ENCODE results near the gene CDH12.
"Not testable (repeated sequence)": the region's sequence is repeated elsewhere in the genome, so short reads cannot be mapped to it uniquely, and the experiment has no call there.

The CDH12 gene

DNA sequence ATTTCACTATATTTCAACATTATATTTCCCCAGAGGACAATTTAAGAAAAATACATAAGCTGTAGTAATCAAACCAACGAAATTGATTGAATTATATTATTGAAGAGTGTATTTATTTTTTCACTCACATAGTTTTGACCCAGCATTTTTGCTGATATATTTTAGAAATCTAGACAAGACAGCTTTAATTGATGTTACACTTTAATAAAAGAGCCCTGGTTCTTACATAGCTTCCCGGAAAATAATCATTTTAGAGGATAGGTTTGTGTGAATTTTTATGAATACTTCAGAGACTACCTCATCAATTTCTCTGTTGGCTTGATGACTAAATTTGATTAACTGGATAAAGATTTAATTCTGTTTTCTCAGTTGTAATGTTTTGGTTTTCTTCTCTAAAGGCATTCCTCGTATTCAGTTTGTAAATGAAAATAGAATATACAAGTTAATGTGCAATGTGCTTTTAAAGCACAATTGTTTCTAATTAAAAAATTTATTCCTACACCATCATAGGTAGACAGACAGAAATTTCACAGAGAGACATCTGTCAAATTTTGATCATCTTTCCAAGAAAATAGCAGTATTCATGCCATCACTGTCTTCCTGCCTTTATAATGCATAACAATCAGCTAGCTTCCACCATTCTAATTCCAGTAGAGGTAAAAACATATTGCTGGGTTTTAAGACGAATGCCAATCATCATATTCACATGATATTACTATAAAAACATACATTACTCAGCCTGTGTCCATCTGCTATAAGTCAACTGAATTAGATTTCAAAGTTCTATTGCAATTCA lies 441.4 kb downstream of the CDH12 start:
- no peak for DNase-seq

DNA sequence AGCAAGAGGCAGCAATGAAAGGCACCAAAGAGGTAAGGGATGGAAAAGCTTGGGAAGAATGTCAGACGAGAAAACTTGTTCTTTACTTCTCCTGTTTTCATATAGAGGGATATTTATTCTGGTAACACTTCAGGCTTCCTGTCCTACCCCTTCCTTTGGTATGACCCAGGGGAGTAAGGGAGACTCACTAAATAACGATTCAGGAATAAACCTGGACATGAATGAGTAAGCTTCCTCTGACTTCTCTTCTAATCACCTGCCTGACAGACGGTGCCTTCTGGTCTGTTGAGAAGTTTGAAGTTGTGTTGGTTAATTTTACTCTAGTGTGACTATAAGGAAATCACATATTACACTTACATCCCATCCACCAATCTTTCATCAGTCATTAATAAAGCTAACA lies 461.2 kb downstream of the CDH12 start:
- DNase-seq = no peak

DNA sequence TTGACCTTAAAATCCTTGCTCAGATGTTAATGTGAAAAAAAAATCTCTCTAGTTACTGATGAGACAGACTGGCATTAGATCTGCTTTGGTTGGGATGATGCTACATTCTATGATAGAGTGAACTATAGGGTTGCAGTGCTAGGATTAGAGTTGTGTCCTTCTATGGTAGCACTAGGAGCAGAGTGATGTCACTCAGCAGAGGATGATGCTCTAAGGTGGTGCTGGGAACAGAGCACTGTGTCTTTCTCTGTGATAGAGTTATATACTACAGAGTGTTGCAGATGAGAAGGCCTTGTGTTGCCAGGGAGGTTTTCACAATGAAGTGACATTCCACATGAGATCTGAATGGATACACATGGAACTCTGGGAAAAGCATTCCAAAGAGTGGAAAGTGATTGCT lies 462.3 kb downstream of the CDH12 start:
- DNase-seq = no peak

DNA sequence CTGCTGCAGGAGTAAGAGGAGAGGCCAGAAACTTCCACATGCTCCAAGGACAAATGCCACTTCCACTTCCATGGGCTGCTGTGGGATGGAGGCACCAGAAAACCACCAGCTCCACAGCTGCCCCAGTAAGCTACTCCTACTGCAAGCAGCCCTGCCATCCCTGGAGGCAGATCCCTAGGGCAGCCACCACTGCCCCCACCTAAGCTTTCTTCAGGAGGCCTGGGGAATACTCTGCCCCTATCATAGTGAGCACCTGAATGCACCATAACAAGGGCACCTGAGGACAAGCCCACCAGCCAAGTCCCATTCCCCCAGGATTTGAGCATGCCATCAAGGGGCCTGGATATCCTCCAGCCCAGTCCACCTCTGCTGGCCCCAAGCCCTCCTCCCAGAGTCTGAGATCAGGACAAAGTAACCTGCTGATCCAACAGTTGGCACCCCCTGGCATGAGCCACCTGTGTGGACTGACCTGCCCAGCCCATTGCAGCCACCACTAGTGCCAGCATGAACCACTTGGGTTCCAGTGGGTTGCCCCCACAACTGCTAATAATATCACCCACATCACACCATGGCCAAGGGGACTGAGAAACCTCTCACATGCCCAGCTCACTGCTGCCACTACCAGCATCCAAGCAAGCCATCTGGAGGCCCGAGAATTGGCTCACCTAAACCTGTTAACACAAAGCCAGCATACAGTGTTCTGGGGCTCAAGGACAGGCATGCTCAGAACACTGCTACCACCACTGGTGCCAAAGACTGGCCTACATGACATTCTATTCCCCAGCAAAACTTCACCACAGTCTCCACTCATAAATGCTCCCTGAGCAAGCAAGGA lies 480.1 kb downstream of the CDH12 start:
- no peak for DNase-seq

DNA sequence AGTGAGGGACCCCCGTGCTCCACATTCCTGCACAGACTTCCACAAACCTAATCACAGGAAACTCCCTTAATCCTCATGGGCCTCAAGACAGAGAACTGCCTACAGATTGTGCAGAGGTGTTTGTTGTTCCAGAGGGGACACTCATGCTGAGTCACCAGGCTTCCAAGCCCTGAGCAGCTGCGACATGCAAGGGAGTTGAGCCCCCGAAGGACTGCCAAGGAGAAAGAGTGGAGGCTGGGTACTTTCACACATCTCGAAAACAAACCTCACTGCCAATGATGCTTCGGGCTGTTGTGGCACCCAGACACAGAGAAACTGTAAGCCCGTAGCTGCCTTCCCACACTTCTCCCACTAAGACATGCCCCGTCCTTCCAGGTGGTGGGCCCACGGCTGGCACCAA lies 480.8 kb downstream of the CDH12 start:
- no peak for DNase-seq

DNA sequence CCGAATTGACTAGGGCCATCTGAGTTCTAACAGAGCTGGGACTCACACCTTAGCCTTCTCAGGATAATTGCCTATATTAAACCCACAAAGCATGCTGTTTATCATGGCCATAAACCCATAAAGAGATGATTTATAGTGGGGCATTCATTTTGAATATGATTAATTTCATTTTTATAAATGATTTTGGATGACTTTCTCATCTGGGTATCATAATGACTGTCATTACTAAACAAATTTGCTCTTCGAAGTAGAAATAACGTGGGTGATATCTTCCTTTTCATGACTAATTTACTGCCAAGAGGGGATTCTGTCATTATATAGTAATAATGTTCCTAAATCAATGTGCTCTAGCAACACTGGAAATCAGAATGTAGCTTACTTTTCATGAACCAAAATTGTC lies 498.2 kb downstream of the CDH12 start:
- no peak for DNase-seq

DNA sequence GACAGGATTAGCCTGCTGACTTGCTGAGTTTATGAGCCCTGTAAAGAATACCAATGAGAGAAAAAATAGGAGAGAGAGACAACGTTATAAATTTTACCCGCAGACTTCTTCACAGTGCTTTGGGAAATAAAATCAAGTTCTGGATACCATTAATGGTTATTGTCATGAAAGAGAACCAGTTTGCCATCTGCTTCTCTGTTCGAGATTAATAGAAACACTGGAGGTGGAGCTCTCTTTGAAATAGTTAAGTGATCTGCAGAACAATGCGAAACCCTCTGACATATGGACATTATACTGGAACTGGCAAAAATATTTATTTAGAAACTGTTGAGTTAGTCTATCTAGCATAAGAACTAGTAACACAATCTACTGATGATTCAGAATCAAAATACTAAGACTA lies 500.7 kb downstream of the CDH12 start:
- no peak for DNase-seq

DNA sequence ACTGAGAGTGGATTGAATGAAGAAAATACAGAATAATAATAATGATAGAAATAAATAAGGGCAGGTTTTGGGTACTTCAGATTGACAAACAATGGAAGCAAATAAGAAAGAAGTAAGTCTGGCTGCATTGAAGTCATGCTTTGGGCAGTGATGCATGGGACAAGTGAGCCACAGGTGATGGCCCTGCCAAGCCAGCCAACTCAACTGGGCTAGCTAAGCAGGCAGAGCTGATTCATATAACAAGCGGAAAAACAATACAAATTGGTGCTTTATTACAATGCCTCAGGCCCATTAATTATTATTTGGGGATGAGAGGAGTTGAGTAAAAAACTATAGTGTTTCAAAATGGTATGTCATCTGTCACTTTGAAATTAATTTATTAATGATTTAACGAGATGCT lies 502.0 kb downstream of the CDH12 start:
- DNase-seq = no peak

DNA sequence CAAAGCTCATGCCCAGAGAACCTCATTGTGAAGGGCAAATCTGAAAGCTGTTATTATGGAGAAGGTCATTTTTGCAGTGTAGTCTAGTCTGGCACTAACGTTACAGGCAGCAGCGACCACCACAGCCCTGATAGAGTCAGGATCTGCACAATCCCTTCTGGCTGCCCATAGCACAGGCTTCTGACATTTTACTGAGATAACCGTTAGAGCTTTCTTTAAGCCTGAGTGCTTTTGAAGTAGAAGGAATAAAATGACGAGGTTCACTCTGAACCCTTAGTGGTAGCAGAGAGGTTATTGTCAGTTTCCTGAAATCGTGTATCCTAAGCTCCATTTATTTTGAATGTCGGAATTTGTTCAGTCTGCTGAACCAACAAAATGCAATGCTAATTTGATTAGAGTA lies 505.1 kb downstream of the CDH12 start:
- DNase-seq = no peak

DNA sequence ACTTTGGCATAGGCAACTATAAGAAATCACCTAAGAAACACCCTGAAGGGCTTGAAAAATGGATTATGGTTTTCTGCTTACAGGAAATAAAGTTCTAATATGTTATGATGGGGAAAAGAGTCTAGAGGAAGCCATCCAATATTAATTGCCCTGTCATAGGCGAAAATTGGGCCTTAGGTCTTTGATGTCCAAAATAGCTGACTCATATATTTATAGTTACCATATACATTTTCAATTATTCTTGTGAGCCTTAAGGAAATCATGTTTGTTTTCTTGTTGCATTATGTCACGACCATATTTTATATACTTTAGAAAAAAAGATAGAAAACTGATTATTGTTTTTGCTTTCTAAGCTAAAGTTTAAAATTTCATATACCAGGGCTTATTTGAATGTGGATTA lies 509.1 kb downstream of the CDH12 start:
- no peak for DNase-seq

DNA sequence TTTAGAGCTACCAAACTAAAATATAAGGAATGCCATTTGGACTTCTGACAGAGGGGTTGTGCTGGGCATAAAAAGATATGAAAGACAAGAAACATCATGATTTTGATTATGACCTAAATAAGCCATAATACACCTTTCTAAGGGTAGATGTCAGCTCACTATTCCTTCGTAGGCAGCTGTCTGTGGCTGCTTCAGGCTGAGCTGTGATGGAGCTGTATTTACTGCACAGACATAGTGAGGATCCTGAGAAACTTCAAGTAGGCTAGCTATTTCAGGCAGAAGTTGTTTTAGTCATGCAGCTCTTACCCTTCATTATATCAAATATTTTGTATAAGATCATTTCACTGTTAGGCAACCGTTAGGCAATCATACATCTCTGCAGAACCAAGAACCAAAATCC lies 511.7 kb downstream of the CDH12 start:
- DNase-seq = no peak

DNA sequence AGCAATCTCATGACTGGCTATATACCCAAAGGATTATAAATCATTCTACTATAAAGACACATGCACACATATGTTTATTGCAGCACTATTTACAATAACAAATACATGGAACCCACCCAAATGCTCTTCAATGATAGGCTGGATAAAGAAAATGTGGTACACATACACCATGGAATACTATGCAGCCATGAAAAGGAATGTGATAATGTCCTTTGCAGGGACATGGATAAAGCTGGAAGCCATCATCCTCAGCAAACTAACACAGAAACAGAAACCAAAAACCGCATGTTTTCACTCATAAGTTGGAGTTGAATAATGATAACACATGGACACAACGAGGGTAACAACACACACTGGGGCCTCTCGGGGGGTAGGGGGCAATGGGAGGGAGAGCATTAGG lies 520.2 kb downstream of the CDH12 start:
- DNase-seq = not testable (repeated sequence)

DNA sequence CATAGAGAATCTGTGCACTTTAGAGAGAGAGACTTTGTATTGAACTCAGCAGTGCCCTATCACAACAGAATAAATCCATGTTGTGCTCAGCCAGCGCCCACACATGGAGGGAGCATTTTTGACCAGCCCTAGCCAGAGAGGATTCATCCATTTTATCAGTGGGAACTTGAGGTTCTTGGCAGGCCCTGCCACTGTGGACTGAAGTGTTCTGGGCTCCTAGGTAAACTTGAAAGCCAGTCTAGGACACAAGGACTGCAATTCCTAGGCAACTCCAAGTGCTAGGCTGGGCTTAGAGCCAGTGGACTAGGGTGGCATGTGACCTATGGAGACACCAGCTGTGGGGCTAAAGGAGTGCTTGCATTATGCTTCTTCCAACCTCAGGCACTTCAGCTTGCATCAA lies 523.5 kb downstream of the CDH12 start:
- DNase-seq = no peak

DNA sequence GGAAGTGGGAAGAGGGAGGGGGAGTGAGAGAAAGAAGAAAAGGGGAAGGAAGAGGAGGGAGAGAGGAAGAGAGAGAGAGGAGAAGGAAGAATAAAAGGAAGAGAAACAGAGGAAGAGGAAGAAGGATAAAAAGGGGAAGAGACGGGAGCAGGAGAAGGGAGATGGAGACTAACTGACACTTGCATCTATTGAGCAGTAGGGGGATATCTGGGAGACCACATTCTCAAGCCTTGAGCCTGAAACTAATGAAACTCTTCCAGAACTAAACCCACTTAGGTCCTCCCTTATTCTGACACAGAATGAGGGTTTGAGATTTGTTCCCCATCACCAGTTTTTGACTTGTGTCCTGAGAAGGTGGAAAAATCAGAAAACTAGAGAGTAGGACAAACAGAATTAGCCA lies 533.3 kb downstream of the CDH12 start:
- DNase-seq = no peak

DNA sequence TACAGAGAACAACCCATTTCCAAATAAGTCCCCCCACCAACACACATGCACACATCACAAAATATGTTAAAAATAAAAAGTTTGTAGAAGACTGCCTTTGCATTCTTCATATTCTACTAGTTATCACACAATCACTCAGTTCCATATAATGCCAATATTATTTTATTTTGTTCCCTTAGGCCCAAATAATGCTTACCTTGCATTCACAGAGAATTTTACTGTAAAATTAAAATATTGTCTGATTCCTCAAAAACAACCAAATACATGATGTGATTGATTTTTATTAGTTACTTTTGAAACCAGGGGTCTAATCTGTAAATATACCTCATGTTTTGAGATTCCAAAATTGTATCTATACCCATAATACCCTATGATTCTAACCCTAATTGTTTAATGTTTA lies 536.9 kb downstream of the CDH12 start:
- DNase-seq = no peak

DNA sequence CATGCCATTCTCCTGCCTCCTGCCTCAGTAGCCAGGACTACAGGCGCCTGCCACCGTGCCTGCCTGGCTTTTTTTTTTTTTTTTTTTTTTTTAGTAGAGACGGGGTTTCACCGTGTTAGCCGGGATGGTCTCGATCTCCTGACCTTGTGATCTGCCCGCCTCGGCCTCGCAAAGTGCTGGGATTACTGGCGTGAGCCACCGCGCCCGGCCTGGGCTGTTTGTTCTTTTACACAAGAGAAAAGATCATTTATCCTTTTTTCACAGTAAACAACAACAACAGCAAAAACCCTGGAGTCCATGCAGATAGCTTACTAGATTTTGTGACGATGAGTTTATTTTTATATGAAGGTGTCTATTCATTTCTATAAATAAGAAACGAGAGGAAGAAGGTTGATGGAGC lies 538.1 kb downstream of the CDH12 start:
- DNase-seq = not testable (repeated sequence)

DNA sequence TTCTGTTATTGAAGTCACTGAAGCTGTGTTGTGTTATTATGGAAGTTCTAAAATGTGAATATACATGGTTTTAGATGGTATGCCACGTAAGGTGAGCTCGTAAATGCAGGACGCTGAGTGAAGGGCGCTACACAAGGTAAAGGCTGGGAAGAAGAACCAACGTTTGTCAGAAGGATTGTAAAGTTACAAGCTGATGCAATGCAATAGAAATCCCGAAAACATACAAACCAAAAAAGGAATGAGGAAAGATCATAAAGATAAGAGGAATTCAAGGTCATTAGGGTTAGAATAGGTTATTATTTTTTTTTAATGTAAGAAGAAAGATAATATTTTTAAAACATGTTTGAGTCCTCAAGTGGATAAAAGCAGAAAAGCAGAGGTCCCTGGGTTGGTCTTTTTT lies 538.6 kb downstream of the CDH12 start:
- DNase-seq = no peak

DNA sequence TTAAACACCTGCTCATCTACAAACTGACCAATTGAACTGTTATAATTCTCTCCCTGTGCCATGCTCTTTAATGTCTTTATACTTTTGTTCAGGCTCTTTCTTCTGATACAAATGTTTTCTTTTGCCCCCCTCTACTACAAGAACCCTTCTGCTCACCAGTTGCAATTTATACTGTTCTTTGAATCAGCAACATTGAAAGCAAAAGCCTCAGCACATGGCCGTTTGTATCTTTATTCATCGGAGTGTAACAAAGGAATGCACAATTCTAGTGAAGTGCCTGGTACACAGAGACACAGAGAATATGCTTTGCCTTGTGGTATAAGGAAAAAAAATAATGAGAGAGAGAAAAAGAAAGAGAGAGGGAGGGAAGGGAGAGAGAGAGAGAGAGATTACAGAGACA lies 547.1 kb downstream of the CDH12 start:
- no peak for DNase-seq

DNA sequence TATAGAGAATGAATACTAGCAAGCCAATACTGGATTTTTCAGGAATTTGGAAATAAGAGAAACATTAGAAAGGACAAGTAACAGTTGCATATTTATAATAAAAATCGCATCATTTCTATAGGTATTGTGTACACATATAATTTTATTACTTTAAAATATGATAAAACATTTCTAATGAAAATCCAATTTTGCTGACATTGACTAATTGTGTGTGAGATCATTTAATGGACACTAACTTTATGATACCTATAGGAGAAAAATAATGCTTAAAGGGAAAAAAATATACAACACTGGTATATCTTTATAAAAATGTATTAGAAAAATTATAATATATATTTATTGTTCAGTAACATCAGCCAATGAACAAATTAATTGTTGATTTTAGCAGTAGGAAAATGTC lies 557.3 kb downstream of the CDH12 start:
- no peak for DNase-seq

DNA sequence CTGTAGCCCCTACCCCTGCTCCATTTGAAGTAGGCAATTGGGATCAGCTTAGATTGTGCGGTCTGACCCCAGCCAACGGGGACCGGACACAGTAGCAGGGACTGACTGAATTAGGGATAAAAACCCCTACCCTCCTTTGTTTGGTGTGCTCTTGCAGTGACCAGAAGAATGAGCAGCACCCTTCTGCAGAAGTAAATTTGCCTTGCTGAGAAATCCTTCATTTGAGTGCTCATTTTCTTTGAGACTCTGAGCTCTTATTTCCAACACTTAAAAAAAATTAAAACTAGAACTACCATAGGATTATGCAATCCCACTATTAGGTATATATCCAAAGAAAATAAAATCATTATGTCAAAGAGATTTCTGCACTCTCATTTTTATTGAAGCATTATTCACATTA lies 560.0 kb downstream of the CDH12 start:
- no peak for DNase-seq

DNA sequence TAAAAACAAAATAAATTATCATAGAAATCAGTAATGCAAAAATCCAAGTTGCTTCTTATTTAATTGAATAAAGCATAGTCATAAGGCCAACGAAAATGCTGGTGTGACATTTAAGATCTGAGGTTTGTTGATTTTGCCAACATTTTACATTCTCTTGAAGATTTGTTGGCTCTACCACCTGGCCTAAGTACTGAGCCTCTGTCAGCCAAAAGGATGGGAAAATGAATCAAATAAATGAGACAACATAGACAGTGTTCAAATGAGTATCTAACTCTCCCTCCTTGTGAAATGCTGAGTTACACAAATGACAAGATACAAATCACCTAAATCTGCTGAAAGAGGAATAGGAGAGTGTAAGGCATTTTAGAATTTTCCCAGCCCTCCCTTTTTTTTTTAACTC lies 575.0 kb downstream of the CDH12 start:
- no peak for DNase-seq

DNA sequence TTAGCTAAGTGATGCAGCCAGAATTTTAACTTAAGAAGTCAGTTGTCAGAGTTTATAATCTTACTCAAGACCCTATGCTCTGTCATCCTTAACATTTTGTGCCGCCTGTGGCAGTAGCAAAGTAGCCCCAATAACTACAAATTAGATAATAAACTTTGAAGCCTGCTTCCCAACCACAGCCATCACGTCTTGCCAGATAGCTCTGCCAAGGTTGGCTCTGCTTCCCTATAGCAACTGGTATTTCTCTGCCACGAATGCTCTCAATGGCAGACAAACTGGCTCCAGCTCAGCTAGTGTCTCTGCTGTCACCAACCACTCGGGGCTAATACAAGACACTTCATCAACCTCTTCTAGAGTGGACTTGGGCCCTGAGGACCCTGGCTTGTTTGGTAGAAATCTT lies 576.1 kb downstream of the CDH12 start:
- DNase-seq = no peak

DNA sequence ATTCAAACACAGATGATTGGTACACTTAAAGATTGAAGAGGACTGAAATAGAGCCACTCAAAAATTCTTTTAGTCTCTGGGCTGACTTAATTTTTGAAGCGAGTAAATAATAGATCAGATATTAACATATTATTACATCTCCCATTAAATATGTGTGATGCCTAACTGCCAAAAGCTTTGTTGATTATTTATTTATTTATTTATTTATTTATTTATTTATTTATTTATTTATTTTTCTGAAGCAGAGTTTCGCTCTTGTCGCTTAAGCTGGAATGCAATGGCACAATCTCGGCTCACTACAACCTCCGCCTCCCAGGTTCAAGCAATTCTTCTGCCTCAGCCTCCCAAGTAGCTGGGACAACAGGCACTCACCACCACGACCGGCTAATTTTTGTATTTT lies 587.3 kb downstream of the CDH12 start:
- not testable (repeated sequence) for DNase-seq

DNA sequence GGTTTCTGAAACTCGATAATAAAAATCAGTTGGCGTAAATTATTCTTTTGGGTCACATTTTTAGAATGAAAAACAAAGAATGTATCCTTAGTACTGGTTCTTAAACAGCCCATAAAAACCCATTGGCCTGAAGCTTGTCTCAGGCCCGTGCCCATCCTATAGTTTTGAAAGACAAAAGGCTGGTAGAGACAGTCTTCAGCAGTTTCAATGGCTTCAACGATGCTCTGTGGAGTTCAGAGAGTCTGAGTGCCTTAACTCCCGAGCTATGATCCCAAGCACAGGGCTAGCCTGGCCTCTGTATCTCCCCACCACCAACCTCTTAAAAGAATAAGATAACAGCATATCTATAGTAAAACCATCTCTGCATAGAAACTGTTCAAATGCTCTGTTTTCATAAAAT lies 595.0 kb downstream of the CDH12 start:
- DNase-seq = no peak

DNA sequence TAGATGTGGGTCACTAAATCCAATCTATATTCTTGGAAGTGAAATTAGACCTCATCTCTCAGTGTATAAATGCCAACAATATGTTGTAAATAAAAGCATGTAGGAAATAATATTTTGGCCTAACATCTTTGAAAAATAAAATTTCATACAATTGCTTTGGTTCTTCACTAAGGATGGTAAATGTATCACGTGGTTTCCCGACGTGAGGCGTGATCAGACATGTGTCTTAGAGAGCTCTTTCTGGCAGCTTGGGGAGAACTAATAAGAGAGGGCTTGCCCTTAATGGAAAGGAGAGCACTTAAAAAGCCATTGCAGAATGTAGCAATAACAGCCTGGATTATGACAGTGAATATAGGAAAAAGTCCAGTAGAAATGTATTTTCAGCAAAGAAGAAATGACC lies 602.6 kb downstream of the CDH12 start:
- DNase-seq = no peak

All from activated CD4-positive, alpha-beta T cell treated with anti-CD3 and anti-CD28 coated beads, Interleukin-2, amount 50 U/mL, for 16 hours (primary cell).